ENCODE results near the gene STYXL2. TPM values are rescaled to one million over a fixed set of nuclear protein-coding genes. Genes with fewer than 3 reads are reported as not detected.

Gene STYXL2
- total RNA-seq, 2 experiments from 2014 or later: not detected

- H3K4me3 Mint-ChIP-seq: no peak overlapping the region
- CTCF ChIA-PET: interaction anchor here (0.9 kb wide), 1 partner anchor 114 kb away, joined by 4 read pairs; no protein-coding TSS in a partner anchor
- no peak overlapping the region for H3K27ac Mint-ChIP-seq
Observed at GRCh38 chr1:167105271-167106118, 11.6 kb downstream of the STYXL2 start.

GRCh38 chr1:167106119-167106461, 12.2 kb downstream of the STYXL2 start:
- H3K4me1 Mint-ChIP-seq: peaks cover 35% of the 10 kb centered on the region
- ATAC-seq: no peak
- H3K9me3 Mint-ChIP-seq (ENCODE audit: low read depth): no peaks in the 10 kb centered on the region
- H3K27ac Mint-ChIP-seq: no peak overlapping the region
- CTCF ChIA-PET: no interaction called here
- DNase-seq: no peak
- peaks cover 3% of the 10 kb centered on the region for H3K36me3 Mint-ChIP-seq
- H3K27me3 Mint-ChIP-seq: no peaks in the 10 kb centered on the region
- no peak overlapping the region for H3K4me3 Mint-ChIP-seq

More at GRCh38 chr1:167105271-167106118, 11.6 kb downstream of the STYXL2 start:
- Mint-ChIP-seq H3K27me3 (no peaks in the 10 kb centered on the region), H3K9me3 (ENCODE audit: low read depth) (no peaks in the 10 kb centered on the region), H3K36me3 (peaks cover 3% of the 10 kb centered on the region), H3K4me1 (peaks cover 29% of the 10 kb centered on the region)
- DNase-seq: no peak
- ATAC-seq: no peak

- Mint-ChIP-seq H3K36me3 (peaks cover 3% of the 10 kb centered on the region), H3K9me3 (ENCODE audit: low read depth) (no peaks in the 10 kb centered on the region), H3K27ac (no peak overlapping the region), H3K27me3 (no peaks in the 10 kb centered on the region), H3K4me1 (peaks cover 35% of the 10 kb centered on the region), H3K4me3 (no peak overlapping the region)
- DNase-seq: no peak
- ATAC-seq: no peak
- CTCF ChIA-PET: no interaction called here
Observed at GRCh38 chr1:167107456-167107855, 13.6 kb downstream of the STYXL2 start.

- H3K4me3 Mint-ChIP-seq: no peak overlapping the region
- ATAC-seq (no peak), DNase-seq (no peak)
- no peaks in the 10 kb centered on the region for H3K27me3 Mint-ChIP-seq
- no peaks in the 10 kb centered on the region for H3K9me3 Mint-ChIP-seq (ENCODE audit: low read depth)
- no peak overlapping the region for H3K27ac Mint-ChIP-seq
- CTCF ChIA-PET: interaction anchor here (0.8 to 1.9 kb wide), 4 partner anchors 9 to 50 kb away, joined by 3 to 7 read pairs (median 4); no protein-coding TSS in a partner anchor
- H3K36me3 Mint-ChIP-seq: peaks cover 3% of the 10 kb centered on the region
- H3K4me1 Mint-ChIP-seq: peaks cover 33% of the 10 kb centered on the region
Observed at GRCh38 chr1:167109125-167109524, 15.2 kb downstream of the STYXL2 start.

GRCh38 chr1:167110586-167110985, 16.7 kb downstream of the STYXL2 start:
- Mint-ChIP-seq H3K4me3 (no peak overlapping the region), H3K9me3 (ENCODE audit: low read depth) (no peaks in the 10 kb centered on the region)
- DNase-seq: peak; percentile 49

GRCh38 chr1:167111868-167112709, 18.2 kb downstream of the STYXL2 start:
- Mint-ChIP-seq H3K9me3 (ENCODE audit: low read depth) (no peaks in the 10 kb centered on the region), H3K27ac (no peak overlapping the region), H3K27me3 (peaks cover 5% of the 10 kb centered on the region), H3K4me1 (peaks cover 24% of the 10 kb centered on the region), H3K4me3 (no peak overlapping the region), H3K36me3 (peaks cover 3% of the 10 kb centered on the region)
- DNase-seq (no peak), ATAC-seq (no peak)
- CTCF ChIA-PET: interaction anchor here (1.3 kb wide), 1 partner anchor 15 kb away, joined by 3 read pairs; no protein-coding TSS in a partner anchor

More at GRCh38 chr1:167110586-167110985, 16.7 kb downstream of the STYXL2 start:
- peak; percentile 53 for ATAC-seq
- Mint-ChIP-seq H3K36me3 (peaks cover 3% of the 10 kb centered on the region), H3K27ac (no peak overlapping the region), H3K4me1 (peaks cover 24% of the 10 kb centered on the region), H3K27me3 (peaks cover 4% of the 10 kb centered on the region)
- CTCF ChIA-PET: no interaction called here

- Mint-ChIP-seq H3K27me3 (peaks cover 6% of the 10 kb centered on the region), H3K27ac (no peak overlapping the region), H3K9me3 (ENCODE audit: low read depth) (no peaks in the 10 kb centered on the region), H3K36me3 (peaks cover 3% of the 10 kb centered on the region), H3K4me3 (no peak overlapping the region), H3K4me1 (peaks cover 13% of the 10 kb centered on the region)
- ATAC-seq (no peak), DNase-seq (no peak)
- CTCF ChIA-PET: interaction anchor here (1.1 to 2.2 kb wide), 3 partner anchors 9 to 56 kb away, joined by 3 to 8 read pairs (median 3); no protein-coding TSS in a partner anchor
Observed at GRCh38 chr1:167114725-167115124, 20.9 kb downstream of the STYXL2 start.

- no peak overlapping the region for H3K27ac Mint-ChIP-seq
- peaks cover 4% of the 10 kb centered on the region for H3K4me1 Mint-ChIP-seq
- peaks cover 10% of the 10 kb centered on the region for H3K27me3 Mint-ChIP-seq
- CTCF ChIA-PET: interaction anchor here (2.2 kb wide), 1 partner anchor 8 kb away, joined by 8 read pairs; no protein-coding TSS in a partner anchor
- H3K36me3 Mint-ChIP-seq: no peaks in the 10 kb centered on the region
- ATAC-seq (no peak), DNase-seq (no peak)
- H3K9me3 Mint-ChIP-seq (ENCODE audit: low read depth): no peaks in the 10 kb centered on the region
- H3K4me3 Mint-ChIP-seq: no peak overlapping the region
Observed at GRCh38 chr1:167115655-167116054, 21.8 kb downstream of the STYXL2 start.

GRCh38 chr1:167116174-167116573, 22.3 kb downstream of the STYXL2 start:
- Mint-ChIP-seq H3K27me3 (peaks cover 13% of the 10 kb centered on the region), H3K4me1 (no peaks in the 10 kb centered on the region), H3K27ac (no peak overlapping the region), H3K4me3 (no peak overlapping the region), H3K36me3 (no peaks in the 10 kb centered on the region), H3K9me3 (ENCODE audit: low read depth) (no peaks in the 10 kb centered on the region)
- CTCF ChIA-PET: interaction anchor here (0.9 to 2.2 kb wide), 2 partner anchors 8 to 104 kb away, joined by 3 to 8 read pairs; partner anchors contain the start of gene POU2F1
- ATAC-seq: no peak
- no peak for DNase-seq

- Mint-ChIP-seq H3K9me3 (ENCODE audit: low read depth) (no peaks in the 10 kb centered on the region), H3K4me1 (peaks cover 2% of the 10 kb centered on the region), H3K27me3 (peaks cover 18% of the 10 kb centered on the region), H3K27ac (no peak overlapping the region), H3K36me3 (no peaks in the 10 kb centered on the region), H3K4me3 (no peak overlapping the region)
- CTCF ChIA-PET: interaction anchor here (1.3 kb wide), 1 partner anchor 13 kb away, joined by 3 read pairs; no protein-coding TSS in a partner anchor
- no peak for ATAC-seq
- DNase-seq: no peak
Observed at GRCh38 chr1:167117225-167117624, 23.4 kb downstream of the STYXL2 start.

GRCh38 chr1:167118188-167118587, 24.3 kb downstream of the STYXL2 start:
- Mint-ChIP-seq H3K36me3 (no peaks in the 10 kb centered on the region), H3K4me3 (no peak overlapping the region), H3K27ac (no peak overlapping the region), H3K9me3 (ENCODE audit: low read depth) (no peaks in the 10 kb centered on the region), H3K27me3 (peaks cover 20% of the 10 kb centered on the region), H3K4me1 (peaks cover 2% of the 10 kb centered on the region)
- ATAC-seq (no peak), DNase-seq (no peak)
- CTCF ChIA-PET: interaction anchor here (1.2 to 1.3 kb wide), 3 partner anchors 9 to 54 kb away, joined by 3 to 4 read pairs (median 3); no protein-coding TSS in a partner anchor

- Mint-ChIP-seq H3K4me1 (peaks cover 2% of the 10 kb centered on the region), H3K36me3 (no peaks in the 10 kb centered on the region), H3K4me3 (no peak overlapping the region), H3K9me3 (ENCODE audit: low read depth) (no peaks in the 10 kb centered on the region), H3K27me3 (peaks cover 20% of the 10 kb centered on the region), H3K27ac (no peak overlapping the region)
- DNase-seq: no peak
- CTCF ChIA-PET: no interaction called here
- no peak for ATAC-seq
Observed at GRCh38 chr1:167119696-167120095, 25.8 kb downstream of the STYXL2 start.

GRCh38 chr1:167120899-167121298, 27.0 kb downstream of the STYXL2 start:
- no peak for DNase-seq
- peaks cover 2% of the 10 kb centered on the region for H3K4me1 Mint-ChIP-seq
- peaks cover 17% of the 10 kb centered on the region for H3K27me3 Mint-ChIP-seq
- ATAC-seq: no peak
- no peak overlapping the region for H3K27ac Mint-ChIP-seq
- no peaks in the 10 kb centered on the region for H3K36me3 Mint-ChIP-seq
- H3K4me3 Mint-ChIP-seq: peak overlapping the region; percentile 70
- CTCF ChIA-PET: interaction anchor here (0.7 to 1.9 kb wide), 3 partner anchors 62 to 99 kb away, joined by 3 to 6 read pairs (median 4); no protein-coding TSS in a partner anchor
- H3K9me3 Mint-ChIP-seq (ENCODE audit: low read depth): no peaks in the 10 kb centered on the region

All from activated CD8-positive, alpha-beta memory T cell treated with anti-CD3 and anti-CD28 coated beads, Interleukin-2, amount 10 ng/mL, durations not matched to agents 7 days and 5 days (primary cell).